Ovary (tissue), 3 donors: ENCODE data around the gene POGZ.

ENCODE experiments used
- EP300 ChIP-seq: sonication (generic); formaldehyde crosslinking; IDR thresholded peaks from one replicate; pipeline ENCODE4 v1.6.1; 2017; ENCODE audit warnings: antibody characterized with exemption
- POLR2A ChIP-seq: fragments of 450-650 bp; IDR thresholded peaks from one replicate; pipeline ENCODE4 v1.6.1; 2017; ENCODE audit warnings: antibody characterized with exemption, mild to moderate bottlenecking, moderate library complexity
- TF ChIP-seq, protein P1 (sequence below), 3 donors: fragments of 450-650 bp in 2 of 3; fragments of 200-600 bp in 1 of 3; IDR thresholded peaks; one replicate each; pipeline versions ENCODE4 v1.5.1 to v1.8.0; 2016 to 2022; ENCODE audit warnings: antibody characterized with exemption in 3 of 3, mild to moderate bottlenecking in 1 of 3
- donor health status: DM: no; HTN: no; CAD: no.

DNA sequence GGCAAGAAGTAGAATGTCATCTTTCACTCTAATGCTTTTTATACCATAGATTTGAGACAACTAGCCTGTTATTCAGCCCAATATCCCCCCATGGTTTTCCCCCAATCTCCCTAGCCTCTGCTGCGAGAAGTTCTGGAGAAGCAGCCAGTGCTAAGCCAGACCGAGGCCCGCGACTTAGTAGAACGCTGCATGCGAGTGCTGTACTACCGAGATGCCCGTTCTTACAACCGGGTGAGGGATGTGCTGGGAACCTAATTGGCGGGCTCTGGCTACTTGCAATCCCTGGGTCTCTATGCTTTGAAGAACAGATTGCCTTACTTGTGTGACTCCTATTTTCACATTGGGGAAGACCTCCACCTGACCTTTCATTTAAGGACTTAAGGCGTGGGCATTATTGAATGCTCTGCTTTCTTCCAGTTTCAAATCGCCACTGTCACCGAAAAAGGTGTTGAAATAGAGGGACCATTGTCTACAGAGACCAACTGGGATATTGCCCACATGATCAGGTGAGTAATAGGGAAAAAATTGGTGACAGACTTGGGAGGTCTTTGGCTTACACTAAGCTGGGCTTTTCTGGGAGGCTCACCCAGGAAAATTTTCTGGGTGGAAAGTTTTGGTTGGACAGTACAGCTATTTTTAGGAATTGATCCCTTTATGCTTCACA, 58.0 kb downstream of the POGZ start:
- TF ChIP-seq, protein P1, sequence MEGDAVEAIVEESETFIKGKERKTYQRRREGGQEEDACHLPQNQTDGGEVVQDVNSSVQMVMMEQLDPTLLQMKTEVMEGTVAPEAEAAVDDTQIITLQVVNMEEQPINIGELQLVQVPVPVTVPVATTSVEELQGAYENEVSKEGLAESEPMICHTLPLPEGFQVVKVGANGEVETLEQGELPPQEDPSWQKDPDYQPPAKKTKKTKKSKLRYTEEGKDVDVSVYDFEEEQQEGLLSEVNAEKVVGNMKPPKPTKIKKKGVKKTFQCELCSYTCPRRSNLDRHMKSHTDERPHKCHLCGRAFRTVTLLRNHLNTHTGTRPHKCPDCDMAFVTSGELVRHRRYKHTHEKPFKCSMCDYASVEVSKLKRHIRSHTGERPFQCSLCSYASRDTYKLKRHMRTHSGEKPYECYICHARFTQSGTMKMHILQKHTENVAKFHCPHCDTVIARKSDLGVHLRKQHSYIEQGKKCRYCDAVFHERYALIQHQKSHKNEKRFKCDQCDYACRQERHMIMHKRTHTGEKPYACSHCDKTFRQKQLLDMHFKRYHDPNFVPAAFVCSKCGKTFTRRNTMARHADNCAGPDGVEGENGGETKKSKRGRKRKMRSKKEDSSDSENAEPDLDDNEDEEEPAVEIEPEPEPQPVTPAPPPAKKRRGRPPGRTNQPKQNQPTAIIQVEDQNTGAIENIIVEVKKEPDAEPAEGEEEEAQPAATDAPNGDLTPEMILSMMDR (IDR thresholded peaks at IDR 0.05): no peak
- no peak for TF ChIP-seq POLR2A
- no peak for TF ChIP-seq EP300
